NCI-H2171 treated with DMSO at 0.1 percent for 48 hours (cell line): Measurements from ENCODE around the gene PTPMT1.

Experiments
- DNase-seq: peaks from one replicate; lab custom pipeline; 2025; lab: John Stamatoyannopoulos, UW

PTPMT1 gene

DNA sequence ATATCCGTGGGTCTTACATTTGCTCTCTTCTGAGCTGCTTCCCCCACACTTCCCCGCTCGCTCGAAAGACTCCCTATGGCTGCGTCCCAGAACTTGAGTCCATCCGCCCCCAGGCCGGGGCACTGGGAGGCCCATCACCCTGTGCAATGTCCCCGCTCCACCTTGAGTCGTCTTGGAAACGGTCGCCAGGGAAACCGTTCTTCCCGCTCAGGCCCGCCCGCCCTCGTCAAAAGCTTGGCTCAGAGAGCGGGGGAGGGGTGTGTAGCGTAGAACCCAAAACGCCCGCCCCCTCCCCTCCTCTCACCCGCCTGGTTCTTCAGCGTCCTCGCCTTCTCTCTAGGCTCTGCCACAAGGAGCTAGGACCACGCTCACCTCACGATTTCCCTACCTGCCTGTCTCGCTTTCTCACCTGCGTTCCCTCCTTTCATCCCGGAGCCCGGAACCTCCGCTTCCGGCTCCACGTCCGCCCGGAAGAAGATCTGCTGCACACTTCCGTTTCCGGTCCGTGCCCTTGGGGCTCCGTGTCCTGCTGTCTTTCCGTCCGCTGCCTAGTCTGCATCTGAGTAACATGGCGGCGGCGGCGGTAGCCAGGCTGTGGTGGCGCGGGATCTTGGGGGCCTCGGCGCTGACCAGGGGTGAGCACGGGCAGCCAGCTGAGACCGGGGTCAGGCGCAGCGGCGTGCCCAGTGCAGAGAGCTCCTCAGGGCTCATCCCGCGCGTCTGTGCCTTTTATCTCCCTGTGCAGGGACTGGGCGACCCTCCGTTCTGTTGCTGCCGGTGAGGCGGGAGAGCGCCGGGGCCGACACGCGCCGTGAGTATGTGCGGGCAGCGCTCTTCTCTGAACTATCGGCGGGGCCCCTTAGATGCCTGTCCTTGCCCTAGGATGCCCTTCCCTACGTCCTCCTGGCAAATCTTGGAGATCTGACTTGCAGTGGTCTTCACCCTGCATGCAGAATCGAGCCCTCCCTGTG is 13.4 kb downstream of the PTPMT1 start, which contains the start of the genes KBTBD4 and NDUFS3:
Gene KBTBD4, minus strand, starts transcription at position 447 of the 971 bp plus-strand sequence. Its CDS starts 19 bp downstream, at position 428.
Gene NDUFS3, plus strand, starts transcription at position 551 of the 971 bp plus-strand sequence. Its CDS starts 18 bp downstream, at position 569.
- peak; percentile 95 for DNase-seq

DNA sequence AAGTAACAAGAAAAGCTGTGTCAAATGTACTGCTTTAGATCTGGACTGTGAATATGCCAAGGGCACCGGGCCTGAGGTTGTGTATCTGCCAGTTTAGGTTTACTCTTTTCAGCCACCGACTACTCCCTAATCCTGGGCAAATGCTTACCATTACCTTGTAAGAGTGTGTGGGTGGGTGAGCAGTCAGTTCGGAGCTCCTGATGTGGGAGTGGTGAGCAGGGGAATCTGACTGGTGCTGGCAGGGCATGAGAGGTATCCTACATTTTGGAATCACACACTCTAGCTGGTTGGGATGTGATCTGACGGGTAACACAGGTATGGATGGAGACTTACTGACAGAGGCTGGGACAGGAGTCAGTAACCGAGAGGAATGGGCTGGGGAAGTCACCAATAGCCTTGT is 18.4 kb downstream of the PTPMT1 start:
- no peak for DNase-seq

DNA sequence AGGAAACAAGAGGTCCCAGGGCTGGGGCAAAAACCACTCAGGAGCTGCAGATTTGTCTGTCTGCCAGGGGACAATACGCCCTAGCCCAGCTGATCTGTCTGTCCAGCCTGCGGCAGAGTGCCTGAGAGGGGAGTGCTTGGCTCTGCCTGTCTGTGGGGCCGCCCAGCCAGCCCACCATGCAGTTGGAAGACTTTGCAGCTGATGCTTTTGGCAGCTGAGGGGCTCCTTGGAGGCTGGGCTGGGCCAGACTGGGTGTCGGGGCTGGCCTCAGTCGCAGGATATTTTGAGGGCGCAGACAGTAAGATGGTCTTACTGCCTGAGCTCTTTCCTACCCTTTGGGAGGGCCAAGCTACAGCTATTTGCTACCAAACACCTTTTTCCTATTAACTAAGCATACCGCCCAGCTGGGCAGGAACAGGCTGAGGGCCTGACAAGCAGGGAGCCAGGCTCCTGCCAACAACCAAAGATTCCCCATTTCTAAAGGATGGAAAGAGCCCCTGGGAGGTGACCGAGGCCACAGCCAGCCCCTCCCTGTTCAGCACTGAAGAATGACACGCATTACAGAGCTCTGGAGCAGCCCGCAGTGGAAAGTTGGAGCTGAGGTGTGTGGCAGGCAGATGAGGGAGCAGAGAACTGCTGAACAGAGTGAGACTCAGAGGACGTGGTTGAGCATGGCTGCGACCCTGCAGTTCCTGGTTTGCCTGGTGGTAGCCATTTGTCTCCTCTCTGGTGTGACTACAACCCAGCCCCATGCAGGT is 20.9 kb downstream of the PTPMT1 start, which contains the start of gene FAM180B:
Gene FAM180B, plus strand, starts transcription at position 581 of the 758 bp plus-strand sequence. Its CDS starts 91 bp downstream, at position 672.
- no peak for DNase-seq

DNA sequence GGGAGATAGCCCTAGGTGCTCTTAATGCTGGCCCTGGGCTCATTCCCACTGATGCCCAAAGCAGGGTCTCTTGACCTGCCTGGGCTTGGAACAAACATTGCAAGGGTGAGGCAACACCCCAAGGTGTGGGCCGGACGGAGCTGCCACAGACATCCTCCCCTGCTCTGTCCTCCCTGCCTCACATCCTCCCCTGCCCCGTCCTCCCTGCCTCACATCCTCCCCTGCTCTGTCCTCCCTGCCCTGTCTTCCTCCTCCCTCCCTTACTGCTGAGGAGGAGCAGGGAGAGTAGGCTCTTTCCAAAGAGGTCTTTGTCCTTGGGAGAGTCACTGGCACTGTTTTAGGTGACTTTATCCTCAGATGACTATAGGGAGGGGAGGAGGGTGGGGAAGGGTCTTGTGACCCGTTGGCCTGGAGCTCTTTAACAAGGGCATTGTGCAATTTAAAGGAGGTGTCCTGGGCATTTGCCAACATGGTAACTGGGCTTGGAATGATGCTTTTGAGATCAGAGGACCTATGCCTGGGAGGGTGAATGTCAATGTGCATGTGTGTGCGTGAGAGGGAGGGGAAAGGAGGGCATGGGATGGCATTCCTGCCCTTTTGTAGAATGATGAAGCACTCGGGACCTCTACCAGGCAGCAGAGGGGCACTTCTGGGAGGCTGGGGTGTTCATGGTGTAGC is 21.8 kb downstream of the PTPMT1 start:
- DNase-seq, result no peak

DNA sequence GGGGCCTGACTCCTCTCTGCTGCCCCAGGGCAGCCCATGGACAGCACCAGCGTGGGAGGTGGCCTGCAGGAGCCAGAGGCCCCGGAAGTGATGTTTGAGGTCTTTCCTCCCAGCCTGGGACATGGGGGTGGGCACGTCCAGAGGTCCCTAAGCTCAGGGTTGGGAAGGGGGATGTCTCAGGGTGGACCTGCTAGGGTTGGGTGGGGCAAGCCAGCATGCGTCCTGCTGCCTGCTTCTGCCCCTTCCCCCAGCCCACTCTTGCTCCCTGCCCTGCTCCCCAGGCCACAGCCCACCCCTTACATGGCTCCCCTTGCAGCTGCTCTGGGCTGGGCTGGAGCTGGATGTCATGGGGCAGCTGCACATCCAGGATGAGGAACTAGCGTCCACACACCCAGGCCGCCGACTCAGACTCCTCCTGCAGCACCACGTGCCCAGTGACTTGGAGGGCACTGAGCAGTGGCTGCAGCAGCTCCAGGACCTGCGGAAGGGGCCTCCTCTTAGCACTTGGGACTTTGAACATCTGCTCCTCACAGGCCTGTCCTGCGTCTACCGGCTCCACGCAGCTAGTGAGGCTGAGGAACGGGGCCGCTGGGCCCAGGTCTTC is 22.4 kb downstream of the PTPMT1 start:
- DNase-seq, result no peak

DNA sequence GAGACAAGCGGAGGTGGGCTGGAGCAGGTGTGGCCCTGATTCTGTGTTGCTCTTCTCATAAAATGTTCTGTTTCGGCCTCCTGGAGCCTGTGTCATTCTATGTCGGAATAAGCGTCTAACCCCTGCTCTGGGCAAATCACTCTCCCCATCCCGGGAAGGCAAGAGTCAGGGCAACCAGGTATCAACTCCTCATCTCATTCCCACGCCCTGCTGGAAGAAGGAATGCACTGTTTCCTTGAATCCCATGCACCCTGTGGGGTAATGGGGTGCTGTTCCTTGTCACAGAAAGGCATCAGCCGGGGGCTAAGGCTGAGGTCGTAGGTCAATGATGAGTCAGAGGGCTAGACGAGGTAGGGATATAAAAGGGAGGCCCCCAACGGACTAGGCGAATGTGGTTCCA is 23.7 kb downstream of the PTPMT1 start:
- no peak for DNase-seq

DNA sequence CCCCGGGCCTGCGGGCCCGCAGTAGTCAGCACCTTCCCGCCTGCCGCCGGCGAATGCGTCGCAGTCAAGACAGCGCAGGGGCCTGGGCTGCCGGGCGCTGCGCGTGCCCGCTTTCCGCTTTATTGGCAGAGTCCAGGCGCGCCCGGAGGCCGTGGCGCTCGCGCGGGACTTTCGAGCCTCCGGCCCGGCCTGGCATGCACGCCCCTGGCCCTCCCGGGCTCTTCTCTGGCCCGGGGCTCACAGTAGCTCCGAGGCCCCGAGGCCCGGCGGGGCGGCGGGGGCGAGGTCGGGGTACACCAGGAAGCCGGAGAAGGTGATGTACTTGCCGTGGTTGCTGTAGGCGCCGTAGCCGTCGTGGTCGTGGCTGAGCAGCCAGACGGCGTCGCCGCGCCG is 24.2 kb downstream of the PTPMT1 start:
- DNase-seq, result no peak

DNA sequence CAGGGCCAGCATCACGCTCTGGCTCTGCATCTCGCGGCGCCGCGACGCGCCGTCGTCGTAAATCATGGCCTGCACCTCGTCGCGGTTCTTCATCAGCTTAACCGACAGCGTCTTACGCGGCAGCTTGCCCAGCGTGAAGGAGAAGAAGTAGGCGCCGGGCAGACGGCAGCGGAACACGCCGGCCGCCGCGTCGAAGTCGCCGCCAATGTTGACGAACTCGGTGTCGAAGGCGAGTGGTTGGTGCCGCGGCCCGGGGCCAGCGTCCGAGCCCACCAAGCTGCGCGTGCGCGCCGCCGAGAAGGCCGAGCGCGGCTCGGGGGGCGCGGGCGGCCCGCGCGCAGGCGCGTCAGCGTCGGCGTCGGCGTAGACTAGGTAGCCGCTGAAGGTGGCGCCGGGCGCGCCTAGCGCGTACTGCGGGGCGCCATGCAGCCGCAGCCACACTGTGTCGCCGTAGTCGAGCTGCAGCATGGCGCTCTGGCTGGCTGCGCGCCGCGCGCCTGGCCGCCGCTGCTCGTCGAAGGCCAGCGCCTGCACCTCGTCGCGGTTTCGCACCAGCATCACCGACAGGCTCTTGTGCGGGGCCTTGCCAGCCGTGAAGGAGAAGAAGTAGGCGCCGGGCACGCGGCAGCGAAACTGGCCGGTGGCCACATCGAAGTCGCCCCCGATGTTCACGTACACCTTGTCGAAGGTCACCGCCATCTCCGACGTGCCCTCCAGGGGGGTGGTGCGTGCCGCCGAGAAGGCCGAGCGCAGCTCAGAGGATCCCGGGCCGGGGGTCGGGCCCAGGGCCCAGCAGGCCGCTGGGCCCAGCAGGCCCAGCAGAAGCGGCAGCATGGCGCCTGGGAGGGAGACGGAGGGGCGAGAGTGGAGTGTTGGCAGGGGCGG is 24.8 kb downstream of the PTPMT1 start:
- DNase-seq, result no peak

DNA sequence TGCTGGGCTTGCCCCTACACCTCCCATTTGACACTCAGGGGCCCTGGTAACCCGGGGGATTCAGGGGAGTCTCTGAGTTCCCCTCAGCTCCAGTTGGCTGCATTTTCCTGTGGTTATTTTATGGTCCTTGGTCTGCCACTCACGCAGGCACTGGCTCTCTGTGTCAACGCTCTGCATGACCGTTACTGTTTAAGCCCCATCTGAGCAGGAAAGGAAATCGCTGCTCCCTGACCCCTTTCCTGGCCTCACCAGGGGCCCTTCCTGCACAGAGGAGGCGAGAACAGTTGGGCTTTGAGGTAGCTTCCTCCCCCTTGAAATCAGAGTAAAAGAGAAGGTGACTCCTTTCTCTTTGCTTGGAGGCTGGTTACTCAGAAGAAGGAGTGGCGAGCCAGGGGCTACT is 26.4 kb downstream of the PTPMT1 start:
- DNase-seq, result no peak

DNA sequence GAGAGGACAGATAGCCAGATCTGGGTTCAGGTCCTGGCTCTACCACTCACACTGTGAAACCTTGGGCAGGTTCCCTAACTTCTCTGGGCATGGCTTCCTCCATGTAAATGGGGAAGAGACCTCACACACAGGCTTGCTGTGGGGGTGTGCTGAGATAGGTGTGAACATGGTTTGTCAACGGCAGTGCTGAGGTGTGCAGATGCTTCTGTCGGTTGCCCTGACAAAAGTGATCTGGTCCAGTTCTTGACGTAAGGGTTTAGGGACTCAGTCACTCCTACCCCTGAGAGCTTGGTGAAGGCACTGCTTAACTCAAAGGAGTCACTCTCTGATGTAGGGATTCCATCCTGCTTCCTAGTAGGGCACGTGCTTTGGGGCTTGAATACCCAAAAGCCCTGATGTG is 26.9 kb downstream of the PTPMT1 start:
- no peak for DNase-seq

DNA sequence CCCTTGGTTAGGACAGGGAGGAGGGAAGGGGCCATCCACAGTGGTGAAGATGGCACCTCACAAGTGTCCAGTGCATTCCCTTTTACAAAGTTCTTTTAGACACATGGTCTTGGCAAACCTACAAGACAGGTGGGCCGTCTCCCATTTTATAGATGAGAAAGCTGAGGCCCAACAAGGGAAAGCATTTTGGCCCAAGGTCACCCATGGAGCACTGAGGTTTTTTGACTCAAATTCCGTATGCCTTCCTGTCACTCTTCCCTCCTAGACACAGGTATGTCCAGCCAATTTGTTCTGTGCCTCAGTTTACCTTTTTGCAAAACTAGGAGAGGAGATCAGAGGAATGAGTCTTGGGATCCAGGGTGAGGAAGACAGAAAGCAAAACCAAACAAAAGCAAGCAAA is 27.6 kb downstream of the PTPMT1 start:
- DNase-seq, result no peak

DNA sequence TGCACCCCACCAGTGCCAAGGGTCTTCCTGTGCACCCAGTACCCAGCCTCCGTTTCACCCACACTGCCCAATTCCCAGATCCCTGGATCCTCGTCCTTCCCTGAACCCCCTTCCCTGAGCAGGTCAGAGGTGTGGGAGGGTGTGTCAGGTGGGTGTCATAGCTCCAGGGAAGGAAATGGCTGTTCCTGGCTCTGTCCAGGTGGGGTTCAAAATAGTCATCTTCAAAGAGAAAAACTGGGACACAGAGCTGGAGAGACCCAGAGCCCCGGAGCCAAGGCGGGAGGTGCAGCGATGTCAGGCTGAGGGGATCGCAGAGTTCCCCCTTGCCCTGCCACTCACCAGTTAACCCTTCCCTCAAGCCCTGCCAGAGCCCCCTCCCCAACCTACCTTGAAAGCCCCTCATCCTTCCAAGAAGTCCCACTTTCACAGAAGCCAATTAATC is 28.1 kb downstream of the PTPMT1 start:
- no peak for DNase-seq

DNA sequence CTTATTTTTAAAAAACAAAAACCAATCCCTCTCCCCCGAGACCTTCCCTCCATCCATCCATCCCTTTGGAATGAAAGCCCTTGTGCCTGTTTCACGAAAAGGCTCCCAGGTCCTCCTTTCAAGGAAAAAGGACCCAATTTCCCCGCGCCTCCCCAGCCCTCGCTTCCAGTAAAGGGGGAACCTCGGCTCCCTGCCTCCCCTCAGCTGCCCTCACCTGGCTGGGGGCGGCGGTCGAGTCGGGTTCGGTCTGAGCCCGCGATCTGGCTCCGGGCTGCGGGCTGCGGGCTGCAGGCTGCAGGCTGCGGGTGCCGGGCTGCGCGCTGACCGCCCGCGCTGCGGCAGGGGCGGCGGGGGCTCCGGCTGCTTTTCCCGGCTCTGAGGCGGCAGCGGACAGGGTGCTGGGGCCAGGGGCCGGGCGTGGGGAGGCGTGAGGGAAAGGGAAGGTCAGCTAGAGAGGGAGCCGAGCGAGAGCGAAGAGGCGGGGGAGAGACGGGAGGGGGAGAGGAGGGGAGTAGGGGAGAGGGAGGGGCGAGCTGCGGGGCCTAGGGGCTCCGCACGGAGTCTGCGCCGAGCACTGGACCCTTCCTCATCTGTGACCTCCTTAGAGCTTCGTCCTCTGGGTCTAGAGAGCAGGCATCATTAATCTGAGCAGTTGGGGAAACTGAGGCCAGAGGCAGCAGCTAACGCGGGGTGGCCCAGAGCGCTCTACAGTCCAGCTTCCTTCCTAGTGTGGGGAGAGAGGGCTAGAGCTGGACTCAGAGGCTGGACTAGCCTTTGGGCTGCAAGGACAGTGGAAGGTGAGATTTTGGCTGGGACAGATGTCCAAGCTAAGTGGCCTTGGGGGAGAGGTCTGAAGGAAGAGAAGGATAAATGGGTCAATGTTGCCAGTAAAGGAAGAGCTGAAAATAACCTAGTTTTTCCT is 28.8 kb downstream of the PTPMT1 start, which contains the start of gene C1QTNF4:
Gene C1QTNF4, minus strand, starts transcription at position 478 of the 922 bp plus-strand sequence. CDS start 3,601 bp downstream, outside the sequence.
- DNase-seq, result no peak

DNA sequence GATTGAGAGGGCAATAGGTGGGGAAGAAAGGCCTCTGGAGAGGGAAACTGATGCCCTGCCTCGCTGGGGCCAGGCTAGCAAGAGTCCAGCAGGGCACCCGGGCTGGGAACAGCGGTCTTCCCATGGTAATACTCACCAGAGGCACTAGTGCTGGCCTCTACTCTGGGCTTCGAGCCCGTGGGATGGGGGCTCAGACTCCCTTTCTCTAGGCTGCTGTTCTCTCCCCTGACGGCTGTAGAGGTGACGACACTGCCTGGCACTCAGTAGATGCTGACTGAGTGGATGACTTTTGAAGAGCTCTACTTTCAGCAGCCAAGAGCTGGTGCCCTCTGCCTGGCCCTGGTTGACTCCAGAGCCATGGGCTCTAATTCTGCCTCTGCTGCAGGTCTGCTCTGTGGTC is 29.6 kb downstream of the PTPMT1 start:
- DNase-seq, result no peak

DNA sequence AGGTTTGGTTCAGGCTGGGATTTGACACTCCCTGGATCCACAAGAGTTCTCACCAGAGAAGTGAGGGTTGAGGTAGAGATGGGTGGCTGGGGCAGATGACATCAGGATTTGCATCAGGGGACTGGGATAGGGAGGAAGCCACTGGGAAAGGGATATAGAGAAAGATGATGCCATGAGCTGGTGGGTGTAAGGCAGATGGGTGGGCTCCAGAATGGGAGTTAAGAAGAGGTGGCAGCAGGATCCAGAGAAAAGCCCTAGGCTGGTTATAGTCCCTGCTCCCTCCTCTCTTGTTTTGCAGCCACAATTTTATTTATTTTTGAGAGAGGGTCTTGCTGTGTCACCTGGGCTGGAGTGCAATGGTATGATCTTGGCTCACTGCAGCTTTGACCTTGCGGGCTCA is 30.6 kb downstream of the PTPMT1 start:
- no peak for DNase-seq

DNA sequence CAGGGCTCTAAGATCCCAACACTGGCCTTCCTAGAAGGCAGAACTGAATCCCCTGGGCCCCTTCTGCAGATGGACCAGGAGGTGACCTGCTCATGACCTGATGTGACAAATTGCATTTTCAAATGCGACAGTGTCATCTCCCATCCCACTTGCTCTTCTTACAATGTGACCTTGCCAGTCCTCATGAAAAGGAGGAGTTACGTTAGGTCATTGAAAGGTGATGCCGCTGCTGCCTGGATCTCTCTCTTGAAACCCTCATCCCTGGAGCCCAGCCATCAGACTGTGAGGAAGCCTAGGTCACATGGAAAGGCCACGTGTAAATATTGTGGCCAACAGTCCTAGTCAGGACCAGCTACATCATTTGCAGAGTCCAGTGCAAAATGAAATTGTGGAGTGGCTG is 34.5 kb downstream of the PTPMT1 start:
- DNase-seq, result no peak

DNA sequence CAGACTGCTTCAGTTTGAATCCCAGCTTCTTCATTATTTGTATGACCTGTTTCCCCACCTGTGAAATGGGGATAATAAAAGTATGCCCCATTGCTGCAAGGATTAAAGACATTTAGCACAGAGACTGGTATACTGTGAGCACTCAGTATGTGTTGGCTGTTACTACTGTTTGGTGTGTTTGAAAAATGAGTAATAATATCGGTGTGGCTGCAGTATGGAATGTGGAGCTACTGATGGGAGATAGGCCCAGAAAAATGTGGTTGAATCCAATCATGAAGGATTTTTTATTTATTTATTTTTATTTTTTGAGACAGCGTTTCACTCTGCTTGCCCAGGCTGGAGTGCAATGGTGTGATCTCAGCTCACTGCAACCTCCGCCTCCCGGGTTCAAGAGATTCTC is 37.9 kb downstream of the PTPMT1 start:
- DNase-seq, result no peak

DNA sequence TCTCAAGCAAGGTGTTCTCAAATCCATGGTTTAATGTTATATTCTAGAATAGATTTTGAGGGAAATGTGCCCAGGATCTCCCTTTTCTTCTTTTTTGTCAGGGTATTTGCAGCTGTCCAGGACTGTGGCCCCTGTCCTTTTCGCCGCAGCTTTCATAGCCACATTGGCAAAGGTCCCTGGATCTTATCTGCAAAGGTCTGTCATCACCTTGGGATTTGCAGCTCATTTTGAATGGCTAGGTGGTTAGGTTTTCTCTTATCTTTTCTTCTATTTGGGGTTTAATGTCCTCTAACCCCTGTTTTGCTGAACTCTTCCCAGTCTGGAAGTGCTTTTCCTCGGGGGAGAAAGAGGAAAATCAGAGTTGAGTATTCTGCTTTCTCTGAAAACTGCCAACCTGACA is 40.5 kb downstream of the PTPMT1 start:
- no peak for DNase-seq

DNA sequence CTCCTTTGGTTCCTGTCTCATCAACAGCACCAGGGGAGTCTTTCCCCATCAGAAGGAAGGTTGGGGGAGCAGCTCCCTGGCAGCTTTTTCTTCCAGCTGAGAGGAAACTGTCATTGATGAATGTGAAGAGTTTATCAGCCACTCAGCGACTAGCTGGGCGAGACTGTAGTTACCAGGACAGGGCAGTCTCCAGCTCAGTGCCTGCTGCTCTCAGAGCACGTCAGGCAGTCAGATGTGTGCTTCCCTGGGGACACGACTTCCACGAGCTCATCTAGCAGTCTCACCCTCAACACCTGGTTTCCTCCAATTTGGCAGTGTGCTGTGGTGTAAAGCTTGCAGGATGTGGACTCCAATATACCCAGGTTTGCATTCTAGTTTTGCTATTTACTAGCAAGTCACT is 41.3 kb downstream of the PTPMT1 start:
- peak; percentile 59 for DNase-seq
